HAP-1 (cell line): Measurements from ENCODE around the gene PLEKHN1.
"Not testable (repeated sequence)": the region's sequence is repeated elsewhere in the genome, so short reads cannot be mapped to it uniquely, and the experiment has no call there.

ENCODE experiments used
- DNase-seq, 2 experiments: peaks; one replicate each; pipeline ENCODE4 v3.0.0-alpha.2; 2016 to 2020; ENCODE audit warnings: low spot score in 2 of 2
- H3K27me3 ChIP-seq: fragments of 250-450 bp; sonication (Bioruptor Pico); 2 replicates; pipeline ENCODE4 v1.5.1; 2020; ENCODE audit warnings: low read depth, mild to moderate bottlenecking, moderate library complexity
- H3K36me3 ChIP-seq: fragments of 250-450 bp; sonication (Bioruptor Pico); replicated peaks from 2 replicates; pipeline ENCODE4 v1.5.1; 2020; ENCODE audit warnings: mild to moderate bottlenecking
- H3K4me1 ChIP-seq: fragments of 250-450 bp; sonication (Bioruptor Pico); 2 replicates; pipeline ENCODE4 v1.5.1; 2020; ENCODE audit warnings: mild to moderate bottlenecking
- H3K4me3 ChIP-seq: fragments of 250-450 bp; sonication (Bioruptor Pico); 2 replicates; pipeline ENCODE4 v1.5.1; 2020; ENCODE audit warnings: mild to moderate bottlenecking, moderate library complexity
- H3K9me3 ChIP-seq: fragments of 250-450 bp; sonication (Bioruptor Pico); 2 replicates; pipeline ENCODE4 v1.5.1; 2020; ENCODE audit warnings: mild to moderate bottlenecking, moderate library complexity
- in situ Hi-C: fragments of 300-500 bp; cut with MboI; formaldehyde crosslinking; loops from 3 replicates; pipeline ENCODE4 v1.14.3; 2020; ENCODE audit warnings: low sequenced_read_pairs, inconsistent platforms, mixed read lengths

PLEKHN1 gene

DNA sequence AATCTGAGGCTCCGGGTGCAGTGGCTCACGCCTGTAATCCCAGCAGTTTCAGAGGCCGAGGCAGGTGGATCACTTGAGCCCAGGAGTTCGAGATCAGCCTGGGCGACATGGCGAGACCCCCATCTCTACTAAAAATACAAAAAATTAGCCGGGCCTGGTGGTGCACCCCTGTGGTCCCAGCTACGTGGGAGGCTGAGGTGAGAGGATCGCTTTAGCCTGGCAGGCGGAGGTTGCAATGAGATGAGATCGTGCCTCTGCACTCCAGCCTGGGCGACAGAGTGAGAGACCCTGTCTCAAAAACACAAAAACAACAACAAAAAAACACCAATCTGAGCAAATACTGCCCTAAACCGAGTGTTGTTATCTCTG lies 46.4 kb downstream of the PLEKHN1 start:
- DNase-seq, H3K36me3 ChIP-seq, in situ Hi-C loops, H3K9me3 ChIP-seq, H3K27me3 ChIP-seq: not testable (repeated sequence)
- peaks cover 11% of the 10 kb centered on the region for H3K4me1 ChIP-seq
- peak overlapping the region; percentile 41 for H3K4me3 ChIP-seq

DNA sequence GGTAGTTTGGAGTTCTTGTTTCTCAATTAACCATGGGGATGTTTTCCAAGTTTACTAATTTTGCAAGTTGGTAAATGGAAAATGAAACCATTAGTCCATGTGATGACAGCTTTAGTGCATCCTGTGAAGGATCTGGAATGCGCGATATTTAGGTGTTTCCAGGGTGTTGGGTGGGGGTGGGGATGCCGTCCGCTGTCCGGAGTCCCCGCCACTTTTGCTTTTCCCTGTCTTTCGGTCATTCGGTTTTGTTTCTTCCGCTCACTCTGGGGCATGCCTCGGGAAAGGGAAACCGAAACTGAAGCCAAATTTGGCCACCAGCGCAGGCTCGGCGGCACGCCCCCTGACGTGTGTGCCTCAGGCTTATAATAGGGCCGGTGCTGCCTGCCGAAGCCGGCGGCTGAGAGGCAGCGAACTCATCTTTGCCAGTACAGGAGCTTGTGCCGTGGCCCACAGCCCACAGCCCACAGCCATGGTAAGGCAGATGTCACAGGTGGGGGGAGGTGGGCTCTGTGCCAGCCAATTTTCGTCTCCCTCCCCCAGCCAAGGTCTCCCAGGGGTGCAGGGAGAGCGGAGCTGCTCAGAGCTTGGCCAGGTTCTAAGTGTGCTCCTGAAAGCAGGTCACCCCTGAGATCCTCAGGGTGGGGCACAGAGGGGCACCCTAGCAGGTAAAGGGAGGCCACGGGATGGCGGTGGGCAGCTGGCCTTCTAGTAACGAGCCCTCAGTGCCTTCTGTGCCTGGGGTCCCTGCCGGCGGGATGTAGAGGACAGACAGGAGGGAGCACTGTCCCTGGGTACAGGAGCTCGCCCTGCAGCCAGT lies 47.0 kb downstream of the PLEKHN1 start, which contains the start of gene ISG15:
ISG15 (plus strand) TSS at position 393 of the 817 bp plus-strand sequence; CDS start at position 470, 77 bp downstream.
- Histone ChIP-seq H3K9me3 (no peaks in the 10 kb centered on the region), H3K4me1 (peaks cover 11% of the 10 kb centered on the region), H3K36me3 (peaks cover 4% of the 10 kb centered on the region; the same call in 1 of the 2 replicates), H3K4me3 (peak within 1 kb of the TSS; percentile 41), H3K27me3 (no peaks in the 10 kb centered on the region)
- peak; percentile 74 to 88 for DNase-seq
- in situ Hi-C loops = no loop called here

DNA sequence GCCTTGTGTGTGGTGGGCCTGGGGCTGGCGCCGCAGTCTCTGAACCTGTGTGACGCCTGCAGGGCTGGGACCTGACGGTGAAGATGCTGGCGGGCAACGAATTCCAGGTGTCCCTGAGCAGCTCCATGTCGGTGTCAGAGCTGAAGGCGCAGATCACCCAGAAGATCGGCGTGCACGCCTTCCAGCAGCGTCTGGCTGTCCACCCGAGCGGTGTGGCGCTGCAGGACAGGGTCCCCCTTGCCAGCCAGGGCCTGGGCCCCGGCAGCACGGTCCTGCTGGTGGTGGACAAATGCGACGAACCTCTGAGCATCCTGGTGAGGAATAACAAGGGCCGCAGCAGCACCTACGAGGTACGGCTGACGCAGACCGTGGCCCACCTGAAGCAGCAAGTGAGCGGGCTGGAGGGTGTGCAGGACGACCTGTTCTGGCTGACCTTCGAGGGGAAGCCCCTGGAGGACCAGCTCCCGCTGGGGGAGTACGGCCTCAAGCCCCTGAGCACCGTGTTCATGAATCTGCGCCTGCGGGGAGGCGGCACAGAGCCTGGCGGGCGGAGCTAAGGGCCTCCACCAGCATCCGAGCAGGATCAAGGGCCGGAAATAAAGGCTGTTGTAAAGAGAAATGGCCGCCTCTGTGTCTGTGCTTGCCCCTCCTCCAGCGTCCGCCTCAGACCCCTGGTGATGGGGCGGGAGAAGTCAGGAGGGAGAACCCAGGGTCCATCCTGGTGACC lies 47.8 kb downstream of the PLEKHN1 start:
- H3K27me3 ChIP-seq = no peaks in the 10 kb centered on the region
- in situ Hi-C loops = no loop called here
- no peak for DNase-seq
- peaks cover 11% of the 10 kb centered on the region for H3K4me1 ChIP-seq
- H3K4me3 ChIP-seq = peak overlapping the region; percentile 41
- H3K36me3 ChIP-seq = peaks cover 4% of the 10 kb centered on the region; the same call in 1 of the 2 replicates
- H3K9me3 ChIP-seq = no peaks in the 10 kb centered on the region

DNA sequence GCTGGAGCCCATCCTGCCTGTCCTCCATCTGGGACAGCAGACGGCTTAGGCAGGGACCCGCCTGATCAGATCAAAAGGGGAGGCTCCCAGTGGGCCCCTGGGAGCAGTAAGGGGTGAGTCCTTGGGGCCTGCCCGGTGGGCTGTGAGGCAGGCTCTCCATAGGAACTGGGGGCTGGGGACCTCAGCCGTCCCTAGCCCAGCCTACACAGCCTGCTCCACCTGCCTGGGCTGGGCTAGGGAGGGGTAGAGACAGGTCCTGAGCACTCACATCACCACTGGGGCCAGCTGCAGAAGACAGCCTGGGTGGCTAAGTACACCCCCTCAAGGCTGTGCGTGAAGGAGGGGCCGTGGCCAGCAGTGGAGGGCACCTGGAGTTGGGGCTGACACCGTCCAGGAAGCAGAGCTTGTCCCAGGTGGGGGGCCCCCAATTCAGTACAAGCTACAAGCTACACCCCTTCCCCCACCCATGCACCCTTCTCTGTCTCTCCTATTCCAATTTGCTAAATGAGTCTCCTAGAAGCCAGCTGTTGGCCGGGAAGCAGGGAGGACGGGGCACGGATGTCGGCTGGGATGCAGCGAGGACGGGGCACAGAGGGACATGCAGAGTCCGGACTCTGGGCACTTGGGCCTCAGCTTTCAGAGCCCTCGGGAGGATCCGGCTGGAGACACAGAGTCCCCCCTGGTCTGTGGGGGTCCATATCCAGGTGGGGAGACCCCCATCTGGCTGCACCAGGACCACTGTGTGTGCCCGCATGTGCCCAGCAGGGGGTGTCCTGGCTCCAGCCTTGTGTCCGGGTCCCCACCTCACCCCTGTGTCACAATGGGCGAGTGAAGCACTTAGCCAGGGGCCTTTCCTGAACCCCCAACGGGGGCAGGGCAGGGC lies 48.8 kb downstream of the PLEKHN1 start:
- peaks cover 4% of the 10 kb centered on the region; the same call in 1 of the 2 replicates for H3K36me3 ChIP-seq
- in situ Hi-C loops = no loop called here
- H3K4me3 ChIP-seq = no peak overlapping the region
- DNase-seq = peak in 1 of 2 experiments; percentile 55
- H3K9me3 ChIP-seq = no peaks in the 10 kb centered on the region
- H3K27me3 ChIP-seq = no peaks in the 10 kb centered on the region
- peaks cover 11% of the 10 kb centered on the region for H3K4me1 ChIP-seq

DNA sequence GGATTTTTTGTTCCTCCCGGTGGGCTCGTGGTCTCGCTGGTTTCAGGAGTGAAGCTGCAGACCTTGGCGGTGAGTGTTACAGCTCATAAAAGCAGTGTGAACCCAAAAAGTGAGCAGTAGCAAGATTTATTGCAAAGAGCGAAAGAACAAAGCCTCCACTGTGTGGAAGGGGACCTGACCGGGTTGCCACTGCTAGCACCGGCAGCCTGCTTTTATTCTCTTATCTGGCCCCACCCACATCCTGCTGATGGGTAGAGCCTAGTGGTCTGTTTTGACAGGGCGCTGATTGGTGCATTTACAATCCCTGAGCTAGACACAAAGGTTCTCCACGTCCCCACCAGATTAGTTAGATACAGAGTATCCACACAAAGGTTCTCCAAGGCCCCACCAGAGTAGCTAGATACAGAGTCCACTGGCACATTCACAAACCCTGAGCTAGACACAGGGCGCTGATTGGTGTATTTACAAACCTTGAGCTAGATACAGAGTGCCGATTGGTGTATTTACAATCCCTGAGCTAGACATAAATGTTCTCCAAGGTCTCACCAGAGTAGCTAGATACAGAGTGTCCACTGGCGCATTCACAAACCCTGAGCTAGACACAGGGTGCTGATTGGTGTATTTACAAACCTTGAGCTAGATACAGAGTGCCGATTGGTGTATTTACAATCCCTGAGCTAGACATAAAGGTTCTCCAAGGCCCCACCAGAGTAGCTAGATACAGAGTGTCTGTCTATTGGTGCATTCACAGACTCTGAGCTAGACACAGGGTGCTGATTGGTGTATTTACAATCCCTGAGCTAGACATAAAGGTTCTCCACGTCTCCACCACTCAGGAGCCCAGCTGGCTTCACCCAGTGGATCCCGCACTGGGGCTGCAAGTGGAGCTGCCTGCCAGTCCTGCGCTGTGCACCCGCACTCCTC lies 51.4 kb downstream of the PLEKHN1 start:
- in situ Hi-C loops, H3K27me3 ChIP-seq, H3K9me3 ChIP-seq, DNase-seq, H3K36me3 ChIP-seq, H3K4me3 ChIP-seq: not testable (repeated sequence)
- peaks cover 14% of the 10 kb centered on the region for H3K4me1 ChIP-seq

DNA sequence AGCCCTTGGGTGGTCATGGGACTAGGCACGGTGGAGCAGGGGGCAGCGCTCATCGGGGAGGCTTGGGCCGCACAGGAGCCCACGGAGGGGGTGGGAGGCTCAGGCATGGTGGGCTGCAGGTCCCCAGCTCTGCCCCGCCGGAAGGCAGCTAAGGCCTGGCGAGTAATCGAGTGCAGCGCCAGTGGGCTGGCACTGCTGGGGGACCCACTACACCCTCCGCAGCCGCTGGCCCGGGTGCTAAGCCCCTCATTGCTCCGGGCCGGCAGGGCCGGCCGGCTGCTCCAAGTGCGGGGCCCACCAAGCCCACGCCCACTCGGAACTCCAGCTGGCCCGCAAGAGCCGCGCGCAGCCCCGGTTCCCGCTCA lies 52.0 kb downstream of the PLEKHN1 start:
- H3K4me3 ChIP-seq, H3K9me3 ChIP-seq, DNase-seq, in situ Hi-C loops, H3K27me3 ChIP-seq: not testable (repeated sequence)
- Histone ChIP-seq H3K4me1 (peaks cover 10% of the 10 kb centered on the region), H3K36me3 (peaks cover 11% of the 10 kb centered on the region)

DNA sequence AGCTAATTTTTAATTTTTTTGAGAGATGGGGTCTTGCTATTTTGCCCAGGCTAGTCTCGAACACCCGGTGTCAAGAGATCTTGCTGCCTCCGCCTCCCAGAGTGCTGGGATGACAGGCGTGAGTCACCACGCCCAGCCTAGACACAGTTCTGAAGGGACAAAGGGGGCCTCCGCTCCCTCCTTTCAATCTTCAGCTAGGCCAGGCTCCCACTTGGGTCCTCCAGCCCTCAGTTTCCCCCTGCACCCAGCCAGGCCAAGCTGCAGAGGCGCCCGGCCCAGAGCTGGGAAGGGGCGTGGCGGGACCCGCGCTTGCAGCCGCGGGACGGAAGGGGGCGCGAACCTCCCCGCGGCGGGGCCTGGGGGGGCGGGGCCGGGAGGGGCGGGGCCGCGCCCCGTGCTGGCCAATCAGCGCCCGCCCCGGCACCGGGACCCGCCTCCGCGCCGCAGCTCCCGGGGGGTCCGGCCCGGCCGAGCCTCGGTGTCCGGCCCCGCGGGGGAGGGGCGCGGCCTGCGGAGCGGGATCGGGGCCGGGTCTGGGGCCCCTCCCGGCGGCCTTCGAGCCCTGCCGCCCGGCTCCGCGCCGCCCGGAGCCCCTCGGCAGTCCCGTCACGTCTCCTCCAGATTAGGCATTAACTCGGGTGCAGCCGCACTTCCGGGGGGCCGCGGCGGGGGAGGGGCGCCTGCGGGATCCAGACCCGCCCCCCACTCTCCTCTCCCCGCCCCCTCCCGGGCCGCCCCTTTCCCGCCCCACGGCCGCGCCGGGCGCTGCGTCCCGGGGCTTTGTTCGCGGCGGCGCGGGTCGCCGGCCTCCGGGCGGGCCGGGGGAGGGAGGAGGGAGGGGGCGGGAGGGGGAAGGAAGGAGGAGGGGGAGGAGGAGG lies 53.1 kb downstream of the PLEKHN1 start:
- Histone ChIP-seq H3K4me1 (peaks cover 4% of the 10 kb centered on the region; the same call in 1 of the 2 replicates), H3K36me3 (peaks cover 20% of the 10 kb centered on the region), H3K9me3 (no peaks in the 10 kb centered on the region), H3K27me3 (no peaks in the 10 kb centered on the region), H3K4me3 (peak overlapping the region; percentile 23)
- in situ Hi-C loops = no loop called here
- peak; percentile 80 to 87 for DNase-seq

DNA sequence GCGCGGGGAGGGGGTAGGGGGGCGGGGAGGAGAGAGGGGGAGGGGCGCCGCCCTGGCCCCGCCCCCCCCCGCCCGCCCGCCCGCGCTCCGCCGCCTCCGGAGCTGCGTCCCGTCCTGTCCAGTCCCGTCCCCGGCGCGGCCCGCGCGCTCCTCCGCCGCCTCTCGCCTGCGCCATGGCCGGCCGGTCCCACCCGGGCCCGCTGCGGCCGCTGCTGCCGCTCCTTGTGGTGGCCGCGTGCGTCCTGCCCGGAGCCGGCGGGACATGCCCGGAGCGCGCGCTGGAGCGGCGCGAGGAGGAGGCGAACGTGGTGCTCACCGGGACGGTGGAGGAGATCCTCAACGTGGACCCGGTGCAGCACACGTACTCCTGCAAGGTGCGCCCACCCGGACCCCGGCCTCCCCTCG lies 53.7 kb downstream of the PLEKHN1 start, which contains the start of gene AGRN:
AGRN (plus strand) TSS at position 121 of the 405 bp plus-strand sequence; CDS start at position 174, 53 bp downstream.
- Histone ChIP-seq H3K4me3 (peak within 1 kb of the TSS; percentile 48), H3K9me3 (no peaks in the 10 kb centered on the region), H3K36me3 (peaks cover 26% of the 10 kb centered on the region), H3K27me3 (no peaks in the 10 kb centered on the region), H3K4me1 (peaks cover 4% of the 10 kb centered on the region; the same call in 1 of the 2 replicates)
- DNase-seq = no peak
- in situ Hi-C loops = no loop called here

DNA sequence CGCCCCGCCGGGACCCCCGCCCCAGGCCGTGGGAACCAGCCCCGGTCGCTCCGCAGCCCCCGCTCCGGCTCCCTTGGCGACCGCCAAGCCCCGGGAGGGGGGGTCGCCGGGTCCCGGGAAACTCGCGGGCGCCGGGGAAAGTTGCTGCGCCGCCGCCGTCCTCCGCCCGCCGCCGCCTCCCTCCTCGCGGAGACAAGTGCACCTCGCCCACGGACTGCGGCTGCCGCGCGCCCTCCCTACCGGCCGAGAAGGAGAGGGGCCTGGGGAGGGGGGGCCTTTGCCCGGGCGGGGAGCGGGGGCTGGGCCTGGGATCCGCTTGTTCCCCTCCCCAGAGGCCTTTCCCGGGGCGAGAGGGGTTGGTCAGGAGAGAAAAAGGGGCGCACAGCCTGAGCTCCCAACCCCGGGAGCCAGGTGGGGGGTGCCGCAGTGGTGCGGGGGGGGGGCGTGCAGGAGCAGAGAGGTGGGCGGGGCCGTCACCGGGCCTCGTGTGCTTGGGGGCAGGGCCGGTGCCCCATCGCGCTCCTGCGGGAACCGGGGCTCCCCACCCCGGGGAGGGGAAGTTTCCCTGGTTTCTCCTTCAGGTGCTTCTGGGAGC lies 54.2 kb downstream of the PLEKHN1 start:
- Histone ChIP-seq H3K36me3 (peaks cover 26% of the 10 kb centered on the region), H3K9me3 (no peaks in the 10 kb centered on the region), H3K4me1 (peaks cover 4% of the 10 kb centered on the region; the same call in 1 of the 2 replicates), H3K27me3 (no peaks in the 10 kb centered on the region), H3K4me3 (peak overlapping the region; percentile 48)
- in situ Hi-C loops = no loop called here
- peak in 1 of 2 experiments; percentile 50 for DNase-seq

DNA sequence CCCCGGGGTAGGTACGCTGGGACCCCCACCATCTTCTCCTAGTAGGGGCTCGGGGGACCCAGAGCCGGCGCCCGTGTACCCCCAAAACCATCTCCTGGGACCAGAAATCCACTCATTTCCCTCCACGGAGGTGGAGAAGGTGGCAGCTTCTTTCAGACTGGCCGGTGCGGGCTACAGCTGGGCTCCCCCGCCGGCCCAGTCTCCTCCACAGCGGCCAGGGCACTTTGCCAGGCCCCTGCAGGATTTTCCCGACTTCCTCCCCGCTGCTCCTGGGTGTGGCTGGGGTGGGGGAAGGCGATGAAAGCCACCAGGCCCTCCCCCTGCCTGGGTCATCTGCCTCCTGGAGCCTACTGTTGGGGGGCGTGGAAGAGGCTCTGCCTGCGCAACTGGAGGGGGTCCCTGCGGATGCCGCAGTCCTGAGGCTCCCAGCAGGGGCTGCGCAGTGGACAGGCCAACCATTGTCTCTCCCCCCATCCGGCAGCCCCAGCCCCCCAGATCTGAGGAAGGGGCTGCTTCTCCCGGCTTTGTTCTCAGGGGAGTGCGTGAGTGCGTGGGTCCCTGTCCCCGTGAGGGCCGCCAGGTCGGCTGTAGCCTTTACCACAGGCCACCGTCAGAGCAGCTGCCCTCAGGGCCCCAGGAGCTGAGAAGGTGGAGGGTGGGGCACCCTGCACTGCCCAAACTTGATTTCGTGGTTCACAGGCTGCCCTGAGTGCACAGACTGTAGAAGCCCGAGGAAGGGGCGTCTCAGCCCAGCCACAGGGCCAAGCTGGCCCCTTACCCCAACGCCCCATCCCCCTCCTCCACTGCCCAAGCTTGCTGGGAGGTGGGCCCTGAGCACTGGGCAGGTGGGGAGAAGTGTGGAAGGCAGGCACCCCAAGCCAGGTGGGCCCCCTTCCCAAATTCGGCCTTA lies 55.0 kb downstream of the PLEKHN1 start:
- H3K27me3 ChIP-seq = no peaks in the 10 kb centered on the region
- peaks cover 26% of the 10 kb centered on the region for H3K36me3 ChIP-seq
- H3K4me3 ChIP-seq = peak overlapping the region; percentile 48
- in situ Hi-C loops = no loop called here
- DNase-seq = peak; percentile 35 to 82
- H3K9me3 ChIP-seq = no peaks in the 10 kb centered on the region
- peaks cover 4% of the 10 kb centered on the region; the same call in 1 of the 2 replicates for H3K4me1 ChIP-seq

DNA sequence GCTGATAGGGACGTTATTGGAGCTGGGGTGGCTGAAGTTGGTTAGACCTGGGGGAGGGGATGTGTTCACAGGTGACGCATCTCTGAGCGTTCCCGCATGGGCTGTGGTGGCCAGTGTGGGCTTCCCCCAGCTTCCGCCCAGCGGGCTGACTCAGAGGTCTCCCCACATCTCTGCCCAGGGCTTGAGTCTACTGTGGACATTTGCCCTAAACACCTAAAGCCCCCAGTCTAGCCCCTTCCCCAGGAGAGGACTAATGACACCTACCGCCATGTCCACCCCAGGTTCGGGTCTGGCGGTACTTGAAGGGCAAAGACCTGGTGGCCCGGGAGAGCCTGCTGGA lies 55.6 kb downstream of the PLEKHN1 start:
- Histone ChIP-seq H3K4me1 (peaks cover 4% of the 10 kb centered on the region; the same call in 1 of the 2 replicates), H3K27me3 (no peaks in the 10 kb centered on the region), H3K4me3 (no peak overlapping the region), H3K36me3 (peaks cover 26% of the 10 kb centered on the region), H3K9me3 (no peaks in the 10 kb centered on the region)
- in situ Hi-C loops = no loop called here
- no peak for DNase-seq
